HEK293 (cell line): Measurements from ENCODE around the gene MAP3K6.

Experiments used
- CTCF ChIA-PET: fragments of 350-600 bp; formaldehyde crosslinking; extraction: SDS; loops from one replicate; lab custom pipeline; 2021; ENCODE audit warnings: antibody characterized with exemption; lab: Yijun Ruan, JAX
- POLR2A ChIA-PET: fragments of 300-600 bp; formaldehyde crosslinking; extraction: SDS; loops from one replicate; lab custom pipeline; 2020; ENCODE audit warnings: antibody characterized with exemption, inconsistent platforms; lab: Yijun Ruan, JAX
- H3K27ac ChIP-seq: fragments of 200-500 bp; sonication (Bioruptor generic); 2 replicates; pipeline ENCODE4 v1.5.1; 2014; ENCODE audit warnings: low read depth, low read length, control low read depth, inconsistent platforms; ENCODE audit errors: extremely low read depth
- H3K36me3 ChIP-seq, 2 experiments: fragments of 200-500 bp in 1 of 2; sonication (Bioruptor generic) in 1 of 2; 1 replicate in 1 of 2; 2 replicates in 1 of 2; pipeline ENCODE4 v1.5.1; 2014 to 2017; ENCODE audit warnings: inconsistent platforms in 2 of 2, low read length in 2 of 2; ENCODE audit not compliant: control insufficient read depth in 2 of 2, insufficient read depth in 1 of 2
- H3K4me1 ChIP-seq: fragments of 200-500 bp; sonication (Bioruptor generic); 2 replicates; pipeline ENCODE4 v1.5.1; 2014; ENCODE audit warnings: mild to moderate bottlenecking, low read length, inconsistent platforms; ENCODE audit not compliant: control insufficient read depth, insufficient read depth
- H3K4me3 ChIP-seq: 2 replicates; pipeline ENCODE4 v1.5.1; 2011; ENCODE audit warnings: low read depth, mild to moderate bottlenecking, control low read depth, low read length, moderate library complexity
- H3K9me3 ChIP-seq: fragments of 200-500 bp; sonication (Bioruptor generic); 2 replicates; pipeline ENCODE4 v1.5.1; 2014; ENCODE audit warnings: low read depth, low read length, inconsistent platforms; ENCODE audit not compliant: control insufficient read depth, insufficient read depth
- BCL11A ChIP-seq: fragments of 450-650 bp; formaldehyde crosslinking; IDR thresholded peaks from 2 replicates; pipeline ENCODE4 v1.5.1; 2016; ENCODE audit warnings: low read depth, missing biosample characterization, missing genetic modification characterization
- GLIS2 ChIP-seq: fragments of 450-650 bp; formaldehyde crosslinking; IDR thresholded peaks from 2 replicates; pipeline ENCODE4 v1.5.1; 2016; ENCODE audit warnings: missing biosample characterization, missing genetic modification characterization
- HOXC10 ChIP-seq: sonication (generic); formaldehyde crosslinking; IDR thresholded peaks from 2 replicates; pipeline ENCODE4 v1.8.1; 2023; ENCODE audit warnings: mild to moderate bottlenecking, missing genetic modification reagents
- KLF1 ChIP-seq: fragments of 450-650 bp; formaldehyde crosslinking; IDR thresholded peaks from 2 replicates; pipeline ENCODE4 v1.5.1; 2016; ENCODE audit warnings: missing biosample characterization, missing genetic modification characterization
- TCF7L2 ChIP-seq: IDR thresholded peaks from 2 replicates; pipeline ENCODE4 v1.6.1; 2011; ENCODE audit warnings: low read depth, mild to moderate bottlenecking, inconsistent platforms, low read length, moderate library complexity, borderline replicate concordance
- YY2 ChIP-seq: fragments of 450-650 bp; formaldehyde crosslinking; IDR thresholded peaks from 2 replicates; pipeline ENCODE4 v1.5.1; 2016; ENCODE audit warnings: missing biosample characterization, missing genetic modification characterization
- ZBTB11 ChIP-seq: fragments of 450-650 bp; formaldehyde crosslinking; conservative IDR thresholded peaks from 2 replicates; pipeline ENCODE4 v1.5.1; 2016; ENCODE audit warnings: low read depth, missing biosample characterization, missing genetic modification characterization
- ZBTB20 ChIP-seq: fragments of 450-650 bp; formaldehyde crosslinking; IDR thresholded peaks from 2 replicates; pipeline ENCODE4 v1.5.1; 2016; ENCODE audit warnings: missing biosample characterization, missing genetic modification characterization
- ZNF146 ChIP-seq: fragments of 450-650 bp; formaldehyde crosslinking; IDR thresholded peaks from 2 replicates; pipeline ENCODE4 v1.5.1; 2016; ENCODE audit warnings: missing biosample characterization, missing genetic modification characterization
- ZNF221 ChIP-seq: fragments of 450-650 bp; formaldehyde crosslinking; IDR thresholded peaks from 2 replicates; pipeline ENCODE4 v1.5.1; 2017; ENCODE audit warnings: missing biosample characterization, missing genetic modification characterization, borderline replicate concordance
- ZNF341 ChIP-seq: fragments of 450-650 bp; formaldehyde crosslinking; IDR thresholded peaks from 2 replicates; pipeline ENCODE4; 2016; ENCODE audit warnings: low read depth, missing biosample characterization, missing genetic modification characterization
- ZNF37A ChIP-seq: fragments of 450-650 bp; IDR thresholded peaks from 2 replicates; pipeline ENCODE4 v1.5.1; 2018; ENCODE audit warnings: missing biosample characterization, missing genetic modification characterization
- ZNF404 ChIP-seq: fragments of 450-650 bp; formaldehyde crosslinking; IDR thresholded peaks from 2 replicates; pipeline ENCODE4 v1.5.1; 2017; ENCODE audit warnings: missing biosample characterization, missing genetic modification characterization
- ZNF660 ChIP-seq: fragments of 450-650 bp; IDR thresholded peaks from 2 replicates; pipeline ENCODE4 v1.5.1; 2018; ENCODE audit warnings: missing biosample characterization, mild to moderate bottlenecking, missing genetic modification characterization
- ZNF670 ChIP-seq: fragments of 450-650 bp; formaldehyde crosslinking; IDR thresholded peaks from 2 replicates; pipeline ENCODE4 v1.5.1; 2016; ENCODE audit warnings: missing biosample characterization, missing genetic modification characterization, low read depth
- ZNF830 ChIP-seq: fragments of 450-650 bp; IDR thresholded peaks from 2 replicates; pipeline ENCODE4 v1.5.0; 2018; ENCODE audit warnings: missing biosample characterization, missing genetic modification characterization, low read depth, mild to moderate bottlenecking, moderate library complexity
- TF ChIP-seq, protein P1 (sequence below): fragments of 450-650 bp; formaldehyde crosslinking; IDR thresholded peaks from 2 replicates; pipeline ENCODE4 v1.5.1; 2016; ENCODE audit warnings: missing biosample characterization, missing genetic modification characterization
- TF ChIP-seq, protein P2 (sequence below): fragments of 450-650 bp; formaldehyde crosslinking; IDR thresholded peaks from 2 replicates; pipeline ENCODE4 v1.5.1; 2016; ENCODE audit warnings: missing biosample characterization, missing genetic modification characterization, borderline replicate concordance

MAP3K6 gene

DNA sequence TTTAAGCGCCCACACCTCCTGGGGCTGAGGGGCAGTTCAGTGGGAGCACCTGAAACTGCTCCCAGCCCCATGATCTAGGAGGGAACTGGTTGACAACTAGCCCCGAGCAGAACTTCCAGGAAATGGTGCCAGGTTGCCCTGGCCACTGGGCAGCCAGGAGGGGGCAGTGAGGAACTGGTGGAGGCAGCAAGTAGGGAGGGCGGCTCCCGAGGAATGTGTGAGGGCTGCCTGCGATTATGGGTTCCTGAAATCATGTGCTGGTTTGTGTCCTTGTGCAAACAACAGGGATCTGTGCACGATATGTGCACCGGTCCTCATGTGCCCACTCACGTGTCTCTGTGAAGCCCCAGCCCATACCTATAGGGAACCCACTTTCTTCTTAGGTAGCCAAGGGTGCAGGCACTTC lies 35.6 kb upstream of the MAP3K6 start (continued):
- TF ChIP-seq, protein P1, sequence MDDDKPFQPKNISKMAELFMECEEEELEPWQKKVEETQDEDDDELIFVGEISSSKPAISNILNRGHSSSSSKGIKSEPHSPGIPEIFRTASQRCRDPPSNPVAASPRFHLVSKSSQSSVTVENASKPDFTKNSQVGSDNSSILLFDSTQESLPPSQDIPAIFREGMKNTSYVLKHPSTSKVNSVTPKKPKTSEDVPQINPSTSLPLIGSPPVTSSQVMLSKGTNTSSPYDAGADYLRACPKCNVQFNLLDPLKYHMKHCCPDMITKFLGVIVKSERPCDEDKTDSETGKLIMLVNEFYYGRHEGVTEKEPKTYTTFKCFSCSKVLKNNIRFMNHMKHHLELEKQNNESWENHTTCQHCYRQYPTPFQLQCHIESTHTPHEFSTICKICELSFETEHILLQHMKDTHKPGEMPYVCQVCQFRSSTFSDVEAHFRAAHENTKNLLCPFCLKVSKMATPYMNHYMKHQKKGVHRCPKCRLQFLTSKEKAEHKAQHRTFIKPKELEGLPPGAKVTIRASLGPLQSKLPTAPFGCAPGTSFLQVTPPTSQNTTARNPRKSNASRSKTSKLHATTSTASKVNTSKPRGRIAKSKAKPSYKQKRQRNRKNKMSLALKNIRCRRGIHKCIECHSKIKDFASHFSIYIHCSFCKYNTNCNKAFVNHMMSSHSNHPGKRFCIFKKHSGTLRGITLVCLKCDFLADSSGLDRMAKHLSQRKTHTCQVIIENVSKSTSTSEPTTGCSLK, result no peak
- no peak for TF ChIP-seq ZNF37A (tag by site-specific recombination)
- no peak for TF ChIP-seq ZNF404 (tag by site-specific recombination)
- no peak for TF ChIP-seq ZNF221 (tag by site-specific recombination)
- TF ChIP-seq HOXC10 (CRISPR knock-in tag), result no peak
- TF ChIP-seq, protein P2, sequence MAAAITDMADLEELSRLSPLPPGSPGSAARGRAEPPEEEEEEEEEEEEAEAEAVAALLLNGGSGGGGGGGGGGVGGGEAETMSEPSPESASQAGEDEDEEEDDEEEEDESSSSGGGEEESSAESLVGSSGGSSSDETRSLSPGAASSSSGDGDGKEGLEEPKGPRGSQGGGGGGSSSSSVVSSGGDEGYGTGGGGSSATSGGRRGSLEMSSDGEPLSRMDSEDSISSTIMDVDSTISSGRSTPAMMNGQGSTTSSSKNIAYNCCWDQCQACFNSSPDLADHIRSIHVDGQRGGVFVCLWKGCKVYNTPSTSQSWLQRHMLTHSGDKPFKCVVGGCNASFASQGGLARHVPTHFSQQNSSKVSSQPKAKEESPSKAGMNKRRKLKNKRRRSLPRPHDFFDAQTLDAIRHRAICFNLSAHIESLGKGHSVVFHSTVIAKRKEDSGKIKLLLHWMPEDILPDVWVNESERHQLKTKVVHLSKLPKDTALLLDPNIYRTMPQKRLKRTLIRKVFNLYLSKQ, result no peak
- 0 out of 2 replicates have a peak, but pooled peaks have one; percentile 37 for TF ChIP-seq KLF1 (tag by site-specific recombination)

GRCh38 chr1:27400963-27401341 lies 34.2 kb upstream of the MAP3K6 start:
- TF ChIP-seq ZNF670 (tag by site-specific recombination) (no peak), GLIS2 (tag by site-specific recombination) (no peak; the same call in 1 of the 2 replicates), ZBTB20 (tag by site-specific recombination) (no peak), ZBTB11 (tag by site-specific recombination) (no peak), KLF1 (tag by site-specific recombination) (no peak), ZNF341 (no peak), ZNF830 (no peak), TCF7L2 (no peak), ZNF660 (no peak), ZNF146 (tag by site-specific recombination) (no peak), BCL11A (tag by site-specific recombination) (no peak), YY2 (tag by site-specific recombination) (no peak)
- TF ChIP-seq, protein P1, result no peak
- Histone ChIP-seq H3K36me3 (peaks cover 0 to 12% of the 10 kb centered on the region in 2 experiments; a peak in 1 of 3 replicates), H3K4me1 (no peaks in the 10 kb centered on the region), H3K4me3 (no peak overlapping the region), H3K9me3 (no peaks in the 10 kb centered on the region), H3K27ac (no peak overlapping the region)
- POLR2A ChIA-PET, result interaction anchor here (0.9 kb wide), 1 partner anchor 35 kb away, joined by 5 read pairs; no protein-coding TSS in a partner anchor
- CTCF ChIA-PET, result interaction anchor here (0.6 to 2.7 kb wide), 3 partner anchors 157 to 205 kb away, joined by 3 to 13 read pairs (median 4); no protein-coding TSS in a partner anchor
